Measurements from ENCODE around the gene FNDC3B. TPM values are rescaled to one million over a fixed set of nuclear protein-coding genes. Genes with fewer than 3 reads are reported as not detected.
A peak's percentile ranks its signal among the peaks of the same experiment; 100 is the strongest.

FNDC3B gene
- total RNA-seq, 1 donor from 2014 or later, result 79.2 TPM

- no peak for DNase-seq (ENCODE audit: extremely low spot score, unreplicated experiment)
- Mint-ChIP-seq H3K4me1 (ENCODE audit: unreplicated experiment) (peaks cover 8% of the 10 kb centered on the region), H3K9me3 (peaks cover 13% of the 10 kb centered on the region), H3K27me3 (no peaks in the 10 kb centered on the region), H3K27ac (no peak overlapping the region), H3K36me3 (peaks cover 4% of the 10 kb centered on the region), H3K4me3 (no peak overlapping the region)
- no peak for TF ChIP-seq CTCF (conservative IDR thresholded peaks at IDR 0.05)
Measured at GRCh38 chr3:172033396-172033795, 6.0 kb upstream of the FNDC3B start.

GRCh38 chr3:172034786-172035685 lies 4.3 kb upstream of the FNDC3B start:
- TF ChIP-seq CTCF (conservative IDR thresholded peaks at IDR 0.05), result peak; percentile 63
- peaks cover 19% of the 10 kb centered on the region for H3K4me1 Mint-ChIP-seq (ENCODE audit: unreplicated experiment)
- no peak for DNase-seq (ENCODE audit: extremely low spot score, unreplicated experiment)
- peaks cover 3% of the 10 kb centered on the region for H3K27me3 Mint-ChIP-seq
- H3K9me3 Mint-ChIP-seq, result peaks cover 13% of the 10 kb centered on the region
- no peak overlapping the region for H3K27ac Mint-ChIP-seq
- peaks cover 4% of the 10 kb centered on the region for H3K36me3 Mint-ChIP-seq
- H3K4me3 Mint-ChIP-seq, result no peak overlapping the region

GRCh38 chr3:172036541-172037215 lies 2.7 kb upstream of the FNDC3B start:
- no peak overlapping the region for H3K4me3 Mint-ChIP-seq
- peaks cover 3% of the 10 kb centered on the region for H3K27me3 Mint-ChIP-seq
- peaks cover 4% of the 10 kb centered on the region for H3K36me3 Mint-ChIP-seq
- H3K27ac Mint-ChIP-seq, result no peak overlapping the region
- no peak for DNase-seq (ENCODE audit: extremely low spot score, unreplicated experiment)
- peaks cover 24% of the 10 kb centered on the region for H3K4me1 Mint-ChIP-seq (ENCODE audit: unreplicated experiment)
- no peak for TF ChIP-seq CTCF (conservative IDR thresholded peaks at IDR 0.05)
- peaks cover 13% of the 10 kb centered on the region for H3K9me3 Mint-ChIP-seq

GRCh38 chr3:172038798-172039435 lies 461 bp upstream of the FNDC3B start:
- H3K4me1 Mint-ChIP-seq (ENCODE audit: unreplicated experiment), result peaks cover 34% of the 10 kb centered on the region
- no peak for TF ChIP-seq CTCF (conservative IDR thresholded peaks at IDR 0.05)
- peaks cover 5% of the 10 kb centered on the region for H3K9me3 Mint-ChIP-seq
- H3K36me3 Mint-ChIP-seq, result peaks cover 9% of the 10 kb centered on the region
- no peak for DNase-seq (ENCODE audit: extremely low spot score, unreplicated experiment)
- peaks cover 3% of the 10 kb centered on the region for H3K27me3 Mint-ChIP-seq
- H3K27ac Mint-ChIP-seq, result peak overlapping the region; percentile 98
- H3K4me3 Mint-ChIP-seq, result peak overlapping the region; percentile 100

- peaks cover 3% of the 10 kb centered on the region for H3K27me3 Mint-ChIP-seq
- peak overlapping the region; percentile 90 for H3K27ac Mint-ChIP-seq
- peak; percentile 25 for TF ChIP-seq CTCF (conservative IDR thresholded peaks at IDR 0.05)
- H3K36me3 Mint-ChIP-seq, result peaks cover 10% of the 10 kb centered on the region
- peaks cover 39% of the 10 kb centered on the region for H3K4me1 Mint-ChIP-seq (ENCODE audit: unreplicated experiment)
- DNase-seq (ENCODE audit: extremely low spot score, unreplicated experiment), result peak; percentile 80
- peak overlapping the region; percentile 93 for H3K4me3 Mint-ChIP-seq
- no peaks in the 10 kb centered on the region for H3K9me3 Mint-ChIP-seq
Measured at GRCh38 chr3:172040078-172040980, 951 bp downstream of the FNDC3B start.

Measured in type B pancreatic cell (in vitro differentiated cells).